GM12891 (cell line): ENCODE results near the gene ANKRD33B.

ENCODE experiments used
- POLR2A ChIP-seq: IDR thresholded peaks from 2 replicates; pipeline ENCODE4 v1.6.1; 2011; ENCODE audit warnings: low read depth, low read length, control low read depth
- POLR2AphosphoS5 ChIP-seq: IDR thresholded peaks from 2 replicates; pipeline ENCODE4 v1.6.1; 2011; ENCODE audit warnings: low read depth, low read length, control low read depth
- SPI1 ChIP-seq: IDR thresholded peaks from 2 replicates; pipeline ENCODE4 v1.6.1; 2011; ENCODE audit warnings: low read depth, low read length, control low read depth
- TAF1 ChIP-seq: IDR thresholded peaks from 2 replicates; pipeline ENCODE4 v1.6.1; 2011; ENCODE audit warnings: low read depth, low read length, control low read depth

GRCh38 chr5:10590226-10590999 lies 26.5 kb downstream of the ANKRD33B start:
- TF ChIP-seq SPI1, result no peak
- no peak for TF ChIP-seq POLR2AphosphoS5
- no peak for TF ChIP-seq TAF1
- TF ChIP-seq POLR2A, result no peak
